Kidney (tissue), 14 donors: ENCODE data around the gene PRKN. TPM values are rescaled to one million over a fixed set of nuclear protein-coding genes. Genes with fewer than 3 reads are reported as not detected.

ENCODE experiments used
- DNase-seq, 5 donors: peaks; one replicate each; pipeline ENCODE4 v3.0.0-alpha.2; 2013 to 2020
- FAIRE-seq: peaks from 2 replicates; lab custom pipeline; 2012; peaks lifted over from hg19 to GRCh38; lab: Jason Lieb, UNC
- H3K27ac ChIP-seq, 2 donors: one replicate each; pipeline ENCODE4 v1.7.0; 2013; ENCODE audit warnings: low read depth in 2 of 2, low read length in 2 of 2, inconsistent platforms in 1 of 2
- H3K27me3 ChIP-seq: one replicate; pipeline ENCODE4 v1.7.1; 2013; ENCODE audit warnings: low read length, inconsistent platforms; ENCODE audit not compliant: control insufficient read depth, insufficient read depth
- H3K36me3 ChIP-seq, 3 donors: one replicate each; pipeline versions ENCODE4 v1.7.0 to v1.7.1; 2013; ENCODE audit warnings: low read length in 3 of 3, control low read depth in 1 of 3, inconsistent platforms in 1 of 3; ENCODE audit not compliant: insufficient read depth in 3 of 3, control insufficient read depth in 2 of 3
- H3K4me1 ChIP-seq, 3 donors: one replicate each; pipeline versions ENCODE4 v1.7.0 to v1.7.1; 2013; ENCODE audit warnings: low read length in 3 of 3, inconsistent platforms in 1 of 3, low read depth in 1 of 3; ENCODE audit not compliant: control insufficient read depth in 2 of 3, insufficient read depth in 2 of 3
- H3K4me3 ChIP-seq, 3 donors: one replicate each; pipeline versions ENCODE4 v1.7.0 to v1.8.1; 2013; ENCODE audit warnings: low read length in 3 of 3, control low read depth in 1 of 3, inconsistent platforms in 1 of 3
- H3K9ac ChIP-seq, 3 donors: one replicate each; pipeline versions ENCODE4 v1.7.0 to v1.7.1; 2013; ENCODE audit warnings: low read length in 3 of 3, control low read depth in 1 of 3, inconsistent platforms in 1 of 3
- H3K9me3 ChIP-seq, 3 donors: one replicate each; pipeline versions ENCODE4 v1.7.0 to v1.7.1; 2013; ENCODE audit warnings: low read length in 3 of 3, control low read depth in 1 of 3, inconsistent platforms in 1 of 3; ENCODE audit not compliant: control insufficient read depth in 2 of 3, insufficient read depth in 1 of 3
- intact Hi-C: fragments of 100-400 bp; cut with DNase I; formaldehyde crosslinking; loops from one replicate; pipeline ENCODE4 v1.11.1; 2022
- polyA plus RNA-seq: library from polyadenylated mRNA; stranded (reverse); fragments of 350-450 nt; fragmentation: Illumina TruSeq; extraction: RNeasy Lipid Tissue Mini Kit (QIAGEN cat#74804); gene quantifications from one replicate; pipeline ENCODE4 v1.2.3, GENCODE V29; 2014; ENCODE audit warnings: low read depth, low replicate concordance; ENCODE audit not compliant: insufficient read depth
- total RNA-seq: library from RNA; stranded (reverse); fragmentation: NEBNext Ultra II Directional; extraction: Animal tissue kit (Norgen Biotek cat#: 25700); gene quantifications from one replicate; pipeline ENCODE4 v1.2.1, GENCODE V29; 2021
- TF ChIP-seq, protein P1 (sequence below): IDR thresholded peaks from 3 replicates; pipeline ENCODE4 v1.5.1; 2012; ENCODE audit warnings: mild to moderate bottlenecking, moderate library complexity, borderline replicate concordance; ENCODE audit not compliant: insufficient read depth; ENCODE audit errors: extremely low read depth
- donor health status: control.
- donor health status: control.
- donor health status: control.
- donor health status: control.
- donor health status: control.
- donor health status: DM: yes; HTN: yes; CAD: no.
- donor health status: Normal renal cell carcinoma (clear cell type).

Gene PRKN
- total and polyA plus RNA-seq, 2 donors from 2014 or later, result 8.6 to 10.4 TPM

DNA sequence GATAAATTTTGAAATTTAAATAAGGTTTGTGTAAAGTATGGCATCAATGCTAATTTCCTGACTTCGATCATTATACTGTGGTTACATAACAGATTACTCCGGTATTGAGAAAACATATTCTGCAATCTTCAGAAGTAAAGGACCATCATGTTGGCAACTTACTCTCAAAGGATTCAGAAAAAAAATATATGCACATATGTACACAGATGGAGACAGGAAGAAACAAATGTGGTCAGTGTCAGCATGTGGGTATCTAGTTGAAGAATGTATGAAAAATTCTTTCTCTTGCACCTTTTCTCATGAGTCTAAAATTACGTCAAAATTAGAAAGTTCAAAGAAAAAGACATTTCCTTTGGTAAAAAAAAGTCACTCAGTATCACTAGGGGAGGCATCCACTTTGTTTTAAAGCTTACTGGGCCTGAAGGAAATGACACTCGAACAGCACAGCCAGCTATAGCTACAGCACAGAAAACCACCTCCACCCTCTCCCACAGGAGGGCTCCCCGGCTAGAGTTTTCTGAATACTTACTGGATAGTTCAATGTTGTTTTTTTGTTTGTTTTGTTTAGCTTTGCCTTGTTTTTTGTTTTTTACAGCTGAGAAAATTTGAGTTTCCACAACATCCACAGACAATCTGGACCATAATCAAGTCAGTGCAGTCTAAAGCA lies 1136.5 kb downstream of the PRKN start:
- H3K36me3 ChIP-seq, result no peaks in the 10 kb centered on the region
- no peak overlapping the region for H3K4me3 ChIP-seq
- DNase-seq (peak in 1 of 5 donors; percentile 25), FAIRE-seq (no peak)
- no peaks in the 10 kb centered on the region for H3K27me3 ChIP-seq
- no peak overlapping the region for H3K27ac ChIP-seq
- intact Hi-C loops, result no loop called here
- TF ChIP-seq, protein P1, sequence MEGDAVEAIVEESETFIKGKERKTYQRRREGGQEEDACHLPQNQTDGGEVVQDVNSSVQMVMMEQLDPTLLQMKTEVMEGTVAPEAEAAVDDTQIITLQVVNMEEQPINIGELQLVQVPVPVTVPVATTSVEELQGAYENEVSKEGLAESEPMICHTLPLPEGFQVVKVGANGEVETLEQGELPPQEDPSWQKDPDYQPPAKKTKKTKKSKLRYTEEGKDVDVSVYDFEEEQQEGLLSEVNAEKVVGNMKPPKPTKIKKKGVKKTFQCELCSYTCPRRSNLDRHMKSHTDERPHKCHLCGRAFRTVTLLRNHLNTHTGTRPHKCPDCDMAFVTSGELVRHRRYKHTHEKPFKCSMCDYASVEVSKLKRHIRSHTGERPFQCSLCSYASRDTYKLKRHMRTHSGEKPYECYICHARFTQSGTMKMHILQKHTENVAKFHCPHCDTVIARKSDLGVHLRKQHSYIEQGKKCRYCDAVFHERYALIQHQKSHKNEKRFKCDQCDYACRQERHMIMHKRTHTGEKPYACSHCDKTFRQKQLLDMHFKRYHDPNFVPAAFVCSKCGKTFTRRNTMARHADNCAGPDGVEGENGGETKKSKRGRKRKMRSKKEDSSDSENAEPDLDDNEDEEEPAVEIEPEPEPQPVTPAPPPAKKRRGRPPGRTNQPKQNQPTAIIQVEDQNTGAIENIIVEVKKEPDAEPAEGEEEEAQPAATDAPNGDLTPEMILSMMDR, result no peak
- H3K4me1 ChIP-seq, result no peaks in the 10 kb centered on the region
- no peak overlapping the region for H3K9ac ChIP-seq
- H3K9me3 ChIP-seq, result no peaks in the 10 kb centered on the region

DNA sequence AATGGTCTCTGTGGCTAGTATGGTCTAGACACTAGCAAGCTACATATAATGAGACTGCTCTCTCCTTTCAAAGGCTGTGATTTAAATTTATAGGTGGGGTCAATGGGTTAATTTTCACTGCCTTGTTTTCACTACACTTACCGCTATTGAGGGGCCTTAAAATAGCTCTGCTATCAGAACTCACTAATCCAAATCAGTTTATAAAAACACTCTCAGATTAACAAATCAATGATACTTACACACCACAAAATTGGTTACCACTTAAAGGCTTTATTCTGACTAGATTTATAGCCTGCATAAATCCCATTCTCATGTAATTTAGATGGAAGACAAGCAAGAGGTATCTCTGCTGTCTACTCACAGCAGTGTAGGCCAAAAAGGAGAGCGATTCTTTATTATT lies 1140.7 kb downstream of the PRKN start:
- Histone ChIP-seq H3K27me3 (no peaks in the 10 kb centered on the region), H3K27ac (no peak overlapping the region), H3K36me3 (no peaks in the 10 kb centered on the region), H3K4me1 (no peaks in the 10 kb centered on the region), H3K9me3 (no peaks in the 10 kb centered on the region), H3K9ac (no peak overlapping the region), H3K4me3 (no peak overlapping the region)
- TF ChIP-seq, protein P1, result no peak
- FAIRE-seq, result no peak
- peak in 2 of 5 donors; percentile 67 to 81 for DNase-seq
- intact Hi-C loops, result no loop called here

DNA sequence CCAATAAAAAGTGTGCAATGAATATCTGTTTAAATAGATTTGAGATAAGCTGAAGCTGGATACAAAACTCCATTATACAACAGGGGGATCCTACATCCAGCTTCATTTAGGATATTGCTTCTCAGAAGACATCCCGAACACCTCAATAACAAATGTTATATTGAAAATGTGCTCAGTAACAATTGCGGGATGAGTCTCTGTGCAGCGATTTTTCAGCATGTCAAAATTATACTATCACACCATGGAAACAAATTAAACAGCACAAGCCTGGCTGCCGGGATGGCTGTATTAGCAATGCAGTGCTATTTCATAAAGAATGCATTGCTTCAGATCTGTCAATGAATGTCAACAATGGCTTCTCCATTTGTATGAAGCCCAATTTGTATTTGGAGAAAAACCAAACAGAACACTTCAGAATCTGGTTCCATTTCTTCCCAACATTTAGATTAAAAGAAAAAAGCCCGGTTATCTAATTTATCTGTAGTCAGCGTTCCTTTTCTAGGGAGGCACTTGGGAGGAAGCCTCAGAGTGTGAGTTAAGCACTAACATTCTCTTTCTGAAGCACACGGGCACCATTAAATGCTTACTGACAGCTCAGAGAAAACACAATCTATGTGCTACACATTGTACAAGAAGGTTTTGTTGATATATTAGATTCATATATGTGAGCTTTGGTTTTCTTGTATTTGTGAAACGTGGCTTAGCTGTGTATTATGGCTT lies 1142.8 kb downstream of the PRKN start:
- Histone ChIP-seq H3K4me3 (no peak overlapping the region), H3K9ac (no peak overlapping the region), H3K36me3 (no peaks in the 10 kb centered on the region), H3K9me3 (no peaks in the 10 kb centered on the region), H3K27ac (no peak overlapping the region), H3K27me3 (no peaks in the 10 kb centered on the region), H3K4me1 (no peaks in the 10 kb centered on the region)
- intact Hi-C loops, result no loop called here
- FAIRE-seq, result no peak
- no peak for DNase-seq
- TF ChIP-seq, protein P1, result no peak
